ENCODE data around the gene GPR152. TPM values are rescaled to one million over a fixed set of nuclear protein-coding genes. Genes with fewer than 3 reads are reported as not detected.

The GPR152 gene
- total and polyA plus RNA-seq, 4 donors = not detected

GRCh38 chr11:67411785-67412152, 40.8 kb downstream of the GPR152 start:
- no peak for ATAC-seq (ENCODE audit: low FRiP score)
- Histone ChIP-seq H3K9me3 (ENCODE audit: control insufficient read depth, low read length) (no peaks in the 10 kb centered on the region), H3K4me3 (ENCODE audit: low read length in 2 of 2) (no peak overlapping the region), H3K27ac (ENCODE audit: low read depth in 1 of 2, low read length in 2 of 2) (no peak overlapping the region), H3K36me3 (ENCODE audit: control insufficient read depth in 1 of 2, insufficient read depth in 2 of 2, low read length in 1 of 2) (no peaks in the 10 kb centered on the region), H3K27me3 (ENCODE audit: control insufficient read depth in 1 of 2, insufficient read depth in 2 of 2, low read length in 1 of 2) (no peaks in the 10 kb centered on the region), H3K4me1 (ENCODE audit: control insufficient read depth in 1 of 2, insufficient read depth in 2 of 2, low read length in 2 of 2) (no peaks in the 10 kb centered on the region)
- no peak for DNase-seq
- 58 to 65% methylated on average over 7 of the region's 7 CpGs for WGBS, 2 donors
- intact Hi-C loops (cut with DNase I) = no loop called here

- H3K4me1 ChIP-seq (ENCODE audit: control insufficient read depth in 1 of 2, insufficient read depth in 2 of 2, low read length in 2 of 2) = no peaks in the 10 kb centered on the region
- intact Hi-C loops (cut with DNase I) = no loop called here
- no peaks in the 10 kb centered on the region for H3K27me3 ChIP-seq (ENCODE audit: control insufficient read depth in 1 of 2, insufficient read depth in 2 of 2, low read length in 1 of 2)
- 69 to 73% methylated on average over 17 of the region's 17 CpGs for WGBS, 2 donors
- no peak overlapping the region for H3K27ac ChIP-seq (ENCODE audit: low read depth in 1 of 2, low read length in 2 of 2)
- no peak for ATAC-seq (ENCODE audit: low FRiP score)
- H3K4me3 ChIP-seq (ENCODE audit: low read length in 2 of 2) = no peak overlapping the region
- no peak for DNase-seq
- H3K36me3 ChIP-seq (ENCODE audit: control insufficient read depth in 1 of 2, insufficient read depth in 2 of 2, low read length in 1 of 2) = no peaks in the 10 kb centered on the region
- no peaks in the 10 kb centered on the region for H3K9me3 ChIP-seq (ENCODE audit: control insufficient read depth, low read length)
Measured at GRCh38 chr11:67410984-67411784, 41.3 kb downstream of the GPR152 start.

- H3K36me3 ChIP-seq (ENCODE audit: control insufficient read depth in 1 of 2, insufficient read depth in 2 of 2, low read length in 1 of 2) = no peaks in the 10 kb centered on the region
- no peak for ATAC-seq (ENCODE audit: low FRiP score)
- intact Hi-C loops (cut with DNase I) = no loop called here
- DNase-seq = no peak
- H3K4me3 ChIP-seq (ENCODE audit: low read length in 2 of 2) = no peak overlapping the region
- H3K4me1 ChIP-seq (ENCODE audit: control insufficient read depth in 1 of 2, insufficient read depth in 2 of 2, low read length in 2 of 2) = no peaks in the 10 kb centered on the region
- no peak overlapping the region for H3K27ac ChIP-seq (ENCODE audit: low read depth in 1 of 2, low read length in 2 of 2)
- 56 to 67% methylated on average over 15 of the region's 15 CpGs for WGBS, 2 donors
- no peaks in the 10 kb centered on the region for H3K27me3 ChIP-seq (ENCODE audit: control insufficient read depth in 1 of 2, insufficient read depth in 2 of 2, low read length in 1 of 2)
- no peaks in the 10 kb centered on the region for H3K9me3 ChIP-seq (ENCODE audit: control insufficient read depth, low read length)
Measured at GRCh38 chr11:67410369-67410831, 42.1 kb downstream of the GPR152 start.

GRCh38 chr11:67409781-67410368, 42.7 kb downstream of the GPR152 start:
- H3K27ac ChIP-seq (ENCODE audit: low read depth in 1 of 2, low read length in 2 of 2) = no peak overlapping the region
- DNase-seq (peak in 1 of 2 donors; percentile 67), ATAC-seq (ENCODE audit: low FRiP score) (no peak)
- H3K4me3 ChIP-seq (ENCODE audit: low read length in 2 of 2) = no peak overlapping the region
- H3K36me3 ChIP-seq (ENCODE audit: control insufficient read depth in 1 of 2, insufficient read depth in 2 of 2, low read length in 1 of 2) = no peaks in the 10 kb centered on the region
- WGBS, 2 donors = 8 to 12% methylated on average over 12 to 13 of the region's 13 CpGs
- intact Hi-C loops (cut with DNase I) = no loop called here
- H3K4me1 ChIP-seq (ENCODE audit: control insufficient read depth in 1 of 2, insufficient read depth in 2 of 2, low read length in 2 of 2) = no peaks in the 10 kb centered on the region
- H3K9me3 ChIP-seq (ENCODE audit: control insufficient read depth, low read length) = no peaks in the 10 kb centered on the region
- no peaks in the 10 kb centered on the region for H3K27me3 ChIP-seq (ENCODE audit: control insufficient read depth in 1 of 2, insufficient read depth in 2 of 2, low read length in 1 of 2)

- WGBS, 2 donors = 65 to 66% methylated on average over 24 of the region's 24 CpGs
- no peak overlapping the region for H3K4me3 ChIP-seq (ENCODE audit: low read length in 2 of 2)
Measured at GRCh38 chr11:67409261-67409666, 43.3 kb downstream of the GPR152 start.

GRCh38 chr11:67408437-67409200, 43.9 kb downstream of the GPR152 start:
- DNase-seq (peak in 1 of 2 donors; percentile 64), ATAC-seq (ENCODE audit: low FRiP score) (no peak)
- WGBS, 2 donors = 78% methylated on average over 18 of the region's 18 CpGs
- no peaks in the 10 kb centered on the region for H3K27me3 ChIP-seq (ENCODE audit: control insufficient read depth in 1 of 2, insufficient read depth in 2 of 2, low read length in 1 of 2)
- no peaks in the 10 kb centered on the region for H3K9me3 ChIP-seq (ENCODE audit: control insufficient read depth, low read length)
- H3K4me1 ChIP-seq (ENCODE audit: control insufficient read depth in 1 of 2, insufficient read depth in 2 of 2, low read length in 2 of 2) = no peaks in the 10 kb centered on the region
- no peak overlapping the region for H3K27ac ChIP-seq (ENCODE audit: low read depth in 1 of 2, low read length in 2 of 2)
- intact Hi-C loops (cut with DNase I) = no loop called here
- H3K4me3 ChIP-seq (ENCODE audit: low read length in 2 of 2) = no peak overlapping the region
- H3K36me3 ChIP-seq (ENCODE audit: control insufficient read depth in 1 of 2, insufficient read depth in 2 of 2, low read length in 1 of 2) = no peaks in the 10 kb centered on the region

More at GRCh38 chr11:67409261-67409666, 43.3 kb downstream of the GPR152 start:
- H3K27ac ChIP-seq (ENCODE audit: low read depth in 1 of 2, low read length in 2 of 2) = no peak overlapping the region
- H3K36me3 ChIP-seq (ENCODE audit: control insufficient read depth in 1 of 2, insufficient read depth in 2 of 2, low read length in 1 of 2) = no peaks in the 10 kb centered on the region
- DNase-seq (peak in 1 of 2 donors; percentile 68), ATAC-seq (ENCODE audit: low FRiP score) (no peak)
- no peaks in the 10 kb centered on the region for H3K9me3 ChIP-seq (ENCODE audit: control insufficient read depth, low read length)
- H3K4me1 ChIP-seq (ENCODE audit: control insufficient read depth in 1 of 2, insufficient read depth in 2 of 2, low read length in 2 of 2) = no peaks in the 10 kb centered on the region
- intact Hi-C loops (cut with DNase I) = no loop called here
- no peaks in the 10 kb centered on the region for H3K27me3 ChIP-seq (ENCODE audit: control insufficient read depth in 1 of 2, insufficient read depth in 2 of 2, low read length in 1 of 2)

GRCh38 chr11:67407688-67408163, 44.8 kb downstream of the GPR152 start:
- intact Hi-C loops (cut with DNase I) = no loop called here
- no peak overlapping the region for H3K27ac ChIP-seq (ENCODE audit: low read depth in 1 of 2, low read length in 2 of 2)
- no peak for DNase-seq
- no peaks in the 10 kb centered on the region for H3K27me3 ChIP-seq (ENCODE audit: control insufficient read depth in 1 of 2, insufficient read depth in 2 of 2, low read length in 1 of 2)
- no peaks in the 10 kb centered on the region for H3K9me3 ChIP-seq (ENCODE audit: control insufficient read depth, low read length)
- no peak for ATAC-seq (ENCODE audit: low FRiP score)
- no peaks in the 10 kb centered on the region for H3K4me1 ChIP-seq (ENCODE audit: control insufficient read depth in 1 of 2, insufficient read depth in 2 of 2, low read length in 2 of 2)
- WGBS, 2 donors = 58 to 62% methylated on average over 12 of the region's 12 CpGs
- H3K36me3 ChIP-seq (ENCODE audit: control insufficient read depth in 1 of 2, insufficient read depth in 2 of 2, low read length in 1 of 2) = no peaks in the 10 kb centered on the region
- no peak overlapping the region for H3K4me3 ChIP-seq (ENCODE audit: low read length in 2 of 2)

- no peak overlapping the region for H3K4me3 ChIP-seq (ENCODE audit: low read length in 2 of 2)
- intact Hi-C loops (cut with DNase I) = no loop called here
- WGBS, 2 donors = 40 to 46% methylated on average over 12 of the region's 12 CpGs
- ATAC-seq (ENCODE audit: low FRiP score) = no peak
- H3K27ac ChIP-seq (ENCODE audit: low read depth in 1 of 2, low read length in 2 of 2) = no peak overlapping the region
- H3K36me3 ChIP-seq (ENCODE audit: control insufficient read depth in 1 of 2, insufficient read depth in 2 of 2, low read length in 1 of 2) = no peaks in the 10 kb centered on the region
- no peaks in the 10 kb centered on the region for H3K9me3 ChIP-seq (ENCODE audit: control insufficient read depth, low read length)
- H3K4me1 ChIP-seq (ENCODE audit: control insufficient read depth in 1 of 2, insufficient read depth in 2 of 2, low read length in 2 of 2) = no peaks in the 10 kb centered on the region
- H3K27me3 ChIP-seq (ENCODE audit: control insufficient read depth in 1 of 2, insufficient read depth in 2 of 2, low read length in 1 of 2) = no peaks in the 10 kb centered on the region
- DNase-seq = peak in 1 of 2 donors; percentile 69
Measured at GRCh38 chr11:67406969-67407687, 45.4 kb downstream of the GPR152 start.
